H1 (cell line): ENCODE measurements around the gene NEK2. TPM values are rescaled to one million over a fixed set of nuclear protein-coding genes. Genes with fewer than 3 reads are reported as not detected.

Experiments used
- CTCF ChIA-PET: fragments of 300-600 bp; sonication (Branson Sonifier 250); formaldehyde crosslinking; loops from one replicate; lab custom pipeline; 2021; ENCODE audit not compliant: partially characterized antibody; lab: Charles Lee
- POLR2A ChIA-PET: fragments of 300-600 bp; sonication (Branson Sonifier 250); formaldehyde crosslinking; loops from one replicate; lab custom pipeline; 2021; ENCODE audit warnings: inconsistent platforms; ENCODE audit not compliant: partially characterized antibody; lab: Charles Lee
- DNase-seq, 2 experiments: peaks; one replicate each; pipeline versions ENCODE4 v3.0.0 to v3.0.0-alpha.2; 2010 to 2022; ENCODE audit warnings: low spot score in 2 of 2, low read depth in 1 of 2, mixed read lengths in 1 of 2
- FAIRE-seq: peaks from 2 replicates; lab custom pipeline; 2011; peaks lifted over from hg19 to GRCh38; lab: Jason Lieb, UNC
- H2AFZ ChIP-seq: 2 replicates; pipeline ENCODE4 v1.8.1; 2012; ENCODE audit warnings: low read length, inconsistent platforms
- H2AK5ac ChIP-seq: 2 replicates; pipeline ENCODE4 v1.6.1; 2013; ENCODE audit warnings: low read depth, low read length
- H2BK120ac ChIP-seq: replicated peaks from 2 replicates; pipeline ENCODE3; 2013; ENCODE audit warnings: low read depth, low read length, inconsistent platforms
- H2BK12ac ChIP-seq: 2 replicates; pipeline ENCODE4 v1.6.1; 2013; ENCODE audit warnings: low read depth, low read length
- H2BK15ac ChIP-seq: 2 replicates; pipeline ENCODE4 v1.6.1; 2013; ENCODE audit warnings: low read length
- H2BK20ac ChIP-seq: 2 replicates; pipeline ENCODE4 v1.6.1; 2013; ENCODE audit warnings: low read length
- H2BK5ac ChIP-seq: 2 replicates; pipeline ENCODE4 v1.6.1; 2013; ENCODE audit warnings: low read depth, low read length
- H3K14ac ChIP-seq: 2 replicates; pipeline ENCODE4 v1.6.1; 2013; ENCODE audit warnings: inconsistent platforms; ENCODE audit not compliant: insufficient read length
- H3K18ac ChIP-seq: 2 replicates; pipeline ENCODE4 v1.6.1; 2013; ENCODE audit warnings: low read length; ENCODE audit errors: extremely low read depth
- H3K23ac ChIP-seq: 2 replicates; pipeline ENCODE4 v1.6.1; 2013; ENCODE audit warnings: inconsistent platforms; ENCODE audit not compliant: insufficient read length
- H3K23me2 ChIP-seq: 2 replicates; pipeline ENCODE4 v1.6.1; 2013; ENCODE audit warnings: low read depth, low read length
- H3K27ac ChIP-seq: 2 replicates; pipeline ENCODE4 v1.6.1; 2011; ENCODE audit warnings: low read depth, low read length, inconsistent platforms
- H3K27me3 ChIP-seq, 4 experiments: replicated peaks in 1 of 4; 1 replicate in 1 of 4; 2 replicates in 3 of 4; pipeline versions ENCODE4 v1.6.1 to v1.8.1; 2011 to 2013; ENCODE audit warnings: low read length in 3 of 4, mild to moderate bottlenecking in 3 of 4, inconsistent platforms in 2 of 4, mixed read lengths in 2 of 4, moderate library complexity in 1 of 4; ENCODE audit not compliant: control insufficient read depth in 3 of 4, insufficient read depth in 3 of 4; ENCODE audit errors: extremely low read depth in 1 of 4
- H3K36me3 ChIP-seq, 4 experiments: 2 replicates each; pipeline versions ENCODE4 v1.6.1 to v1.8.1; 2011 to 2013; ENCODE audit warnings: mild to moderate bottlenecking in 4 of 4, low read length in 3 of 4, moderate library complexity in 2 of 4, control low read depth in 1 of 4, inconsistent platforms in 1 of 4; ENCODE audit not compliant: insufficient read depth in 4 of 4, control insufficient read depth in 2 of 4
- H3K4ac ChIP-seq: replicated peaks from 2 replicates; pipeline ENCODE3; 2013; ENCODE audit warnings: low read length, low read depth, mixed read lengths, inconsistent platforms; ENCODE audit not compliant: insufficient read length
- H3K4me1 ChIP-seq, 4 experiments: replicated peaks in 1 of 4; 1 replicate in 1 of 4; 2 replicates in 3 of 4; pipeline versions ENCODE4 v1.6.1 to v1.8.1; 2011 to 2013; ENCODE audit warnings: low read length in 3 of 4, inconsistent platforms in 2 of 4, mixed read lengths in 1 of 4; ENCODE audit not compliant: insufficient read depth in 4 of 4, control insufficient read depth in 3 of 4
- H3K4me2 ChIP-seq, 2 experiments: 2 replicates each; pipeline versions ENCODE4 v1.6.1 to v1.8.1; 2011 to 2013; ENCODE audit warnings: low read depth in 2 of 2, low read length in 2 of 2, control low read depth in 1 of 2, inconsistent platforms in 1 of 2, mild to moderate bottlenecking in 1 of 2; ENCODE audit not compliant: insufficient read depth in 1 of 2
- H3K4me3 ChIP-seq, 4 experiments: fragments of 200-600, 300-600 bp in 1 of 4; sonication (generic), shearing (Covaris generic), sonication (Bioruptor Twin) in 1 of 4; 2 replicates each; pipeline versions ENCODE4 v1.5.1 to v1.8.1; 2011 to 2016; ENCODE audit warnings: low read length in 4 of 4, low read depth in 3 of 4, control low read depth in 2 of 4, inconsistent platforms in 2 of 4, mild to moderate bottlenecking in 2 of 4, mixed read lengths in 1 of 4, moderate library complexity in 1 of 4; ENCODE audit not compliant: insufficient read depth in 2 of 4; ENCODE audit errors: extremely low read depth in 1 of 4
- H3K56ac ChIP-seq: replicated peaks from 2 replicates; pipeline ENCODE3; 2013; ENCODE audit warnings: low read depth, mild to moderate bottlenecking, mixed read lengths, low read length, inconsistent platforms; ENCODE audit not compliant: insufficient read length
- H3K79me1 ChIP-seq: 2 replicates; pipeline ENCODE4 v1.6.1; 2013; ENCODE audit warnings: low read depth, low read length, control low read depth
- H3K79me2 ChIP-seq, 2 experiments: 2 replicates each; pipeline versions ENCODE4 v1.6.1 to v1.8.1; 2012 to 2013; ENCODE audit warnings: low read length in 2 of 2, mild to moderate bottlenecking in 2 of 2, inconsistent platforms in 1 of 2; ENCODE audit not compliant: insufficient read depth in 2 of 2, control insufficient read depth in 1 of 2
- H3K9ac ChIP-seq, 4 experiments: replicated peaks in 1 of 4; 1 replicate in 1 of 4; 2 replicates in 3 of 4; pipeline versions ENCODE4 v1.6.1 to v1.8.1; 2011 to 2013; ENCODE audit warnings: low read depth in 3 of 4, low read length in 3 of 4, control low read depth in 2 of 4, mild to moderate bottlenecking in 2 of 4, moderate library complexity in 2 of 4, inconsistent platforms in 1 of 4; ENCODE audit errors: extremely low read depth in 1 of 4
- H3K9me3 ChIP-seq, 2 experiments: 2 replicates each; pipeline versions ENCODE4 v1.6.1 to v1.8.1; 2012 to 2013; ENCODE audit warnings: mild to moderate bottlenecking in 2 of 2, moderate library complexity in 2 of 2, control low read depth in 1 of 2, inconsistent platforms in 1 of 2, low read depth in 1 of 2, low read length in 1 of 2, mixed read lengths in 1 of 2; ENCODE audit not compliant: insufficient read depth in 2 of 2
- H4K20me1 ChIP-seq, 2 experiments: replicated peaks in 1 of 2; 2 replicates each; pipeline versions ENCODE3 to v1.8.1; 2011 to 2013; ENCODE audit warnings: inconsistent platforms in 2 of 2, low read length in 2 of 2, mild to moderate bottlenecking in 1 of 2; ENCODE audit not compliant: insufficient read depth in 2 of 2, control insufficient read depth in 1 of 2
- H4K5ac ChIP-seq: 2 replicates; pipeline ENCODE4 v1.6.1; 2013; ENCODE audit warnings: low read length, low read depth, mixed read lengths, inconsistent platforms; ENCODE audit not compliant: insufficient read length
- H4K8ac ChIP-seq: 2 replicates; pipeline ENCODE4 v1.8.0; 2013; ENCODE audit warnings: mild to moderate bottlenecking, moderate library complexity, low read length, inconsistent platforms; ENCODE audit not compliant: insufficient read depth; ENCODE audit errors: extremely low read depth
- H4K91ac ChIP-seq: replicated peaks from 2 replicates; pipeline ENCODE3; 2013; ENCODE audit warnings: low read length, mixed read lengths, inconsistent platforms; ENCODE audit not compliant: insufficient read length
- BACH1 ChIP-seq: IDR thresholded peaks from 2 replicates; pipeline ENCODE4 v1.6.1; 2012; ENCODE audit warnings: low read length, improper control_type of control experiment
- EP300 ChIP-seq, 2 experiments: IDR thresholded peaks; 1 replicate in 1 of 2; 2 replicates in 1 of 2; pipeline ENCODE4 v1.6.1; 2011 to 2012; ENCODE audit warnings: low read depth in 2 of 2, low read length in 2 of 2, mild to moderate bottlenecking in 2 of 2, borderline replicate concordance in 1 of 2, inconsistent platforms in 1 of 2, moderate library complexity in 1 of 2
- HDAC6 ChIP-seq: IDR thresholded peaks from one replicate; pipeline ENCODE4 v1.7.1; 2012; ENCODE audit warnings: low read depth, mild to moderate bottlenecking, inconsistent platforms, low read length, moderate library complexity
- KDM4A ChIP-seq: IDR thresholded peaks from one replicate; pipeline ENCODE4 v1.7.1; 2012; ENCODE audit warnings: low read depth, mild to moderate bottlenecking, moderate library complexity, low read length, inconsistent platforms; ENCODE audit not compliant: severe bottlenecking
- MAFK ChIP-seq: IDR thresholded peaks from 2 replicates; pipeline ENCODE4 v1.6.1; 2012; ENCODE audit warnings: low read depth, mild to moderate bottlenecking, improper control_type of control experiment, low read length
- NRF1 ChIP-seq: IDR thresholded peaks from 2 replicates; pipeline ENCODE4 v1.6.1; 2011; ENCODE audit warnings: mild to moderate bottlenecking, low read depth, low read length, improper control_type of control experiment
- POU5F1 ChIP-seq: IDR thresholded peaks from 2 replicates; pipeline ENCODE4 v1.6.1; 2011; ENCODE audit warnings: low read depth, mild to moderate bottlenecking, low read length, moderate library complexity
- SRF ChIP-seq: IDR thresholded peaks from 2 replicates; pipeline ENCODE4 v1.6.1; 2011; ENCODE audit warnings: mild to moderate bottlenecking, low read depth, low read length, moderate library complexity
- YY1 ChIP-seq: IDR thresholded peaks from 2 replicates; pipeline ENCODE4 v1.6.1; 2011; ENCODE audit warnings: low read depth, mild to moderate bottlenecking, low read length
- WGBS, 2 experiments: shearing (Covaris generic) in 1 of 2; methylation state at CpG; one replicate each; pipeline versions ENCODE4 v1.1.6 to v1.1.7; 2013 to 2015; ENCODE audit warnings: low lambda C conversion rate in 2 of 2, mixed read lengths in 2 of 2, inconsistent platforms in 1 of 2, low coverage in 1 of 2, missing lambda C conversion rate in 1 of 2; ENCODE audit not compliant: insufficient replicate concordance in 2 of 2, insufficient coverage in 1 of 2, insufficient read length in 1 of 2; ENCODE audit errors: extremely low coverage in 1 of 2, missing lambda C conversion rate in 1 of 2; 5-methylcytosine and 5-hydroxymethylcytosine counted together
- polyA plus RNA-seq, 7 experiments: library from polyadenylated mRNA; depleted of rRNA in 3 of 7; stranded (reverse) in 5 of 7; unstranded in 2 of 7; fragments of >200 nt in 5 of 7; fragments of 200-250 nt in 2 of 7; gene quantifications; 1 replicate in 5 of 7; 2 replicates in 1 of 7; 4 replicates in 1 of 7; pipeline versions ENCODE4 v1.2.1 to v1.2.3, GENCODE V29; 2011 to 2013; ENCODE audit warnings: missing spikeins in 2 of 7, mixed read lengths in 2 of 7
- total RNA-seq: library from RNA; stranded (reverse); fragmentation: NEBNext Ultra II Directional; extraction: Animal tissue kit (Norgen Biotek cat#: 25700); gene quantifications from 2 replicates; pipeline ENCODE4 v1.2.1, GENCODE V29; 2021
- TF ChIP-seq, protein P1 (sequence below): IDR thresholded peaks from 2 replicates; pipeline ENCODE4 v1.6.1; 2011; ENCODE audit warnings: low read depth, mild to moderate bottlenecking, low read length; ENCODE audit not compliant: insufficient read depth
- TF ChIP-seq, protein P2 (sequence below): IDR thresholded peaks from 2 replicates; pipeline ENCODE4 v1.6.1; 2012; ENCODE audit warnings: low read length, inconsistent platforms
- TF ChIP-seq, protein P3 (sequence below): IDR thresholded peaks from 2 replicates; pipeline ENCODE4 v1.6.1; 2012; ENCODE audit warnings: inconsistent platforms

Gene NEK2
- total and polyA plus RNA-seq, 2 of the 8 experiments (the other 6 are each of a cell fraction or from before 2014, with no cell fraction given), result 8.4 to 22.9 TPM

- Histone ChIP-seq H4K5ac (no peak overlapping the region), H2BK15ac (no peak overlapping the region), H3K4me3 (no peak overlapping the region), H3K9me3 (no peaks in the 10 kb centered on the region), H3K9ac (no peak overlapping the region), H4K91ac (no peak overlapping the region), H3K79me1 (no peaks in the 10 kb centered on the region), H3K23ac (no peak overlapping the region), H3K4me2 (no peak overlapping the region), H2AFZ (no peak overlapping the region), H2BK12ac (no peak overlapping the region), H3K4me1 (peaks cover 0 to 6% (median 1%) of the 10 kb centered on the region in 4 experiments; a peak in 1 of 7 replicates), H3K56ac (no peak overlapping the region), H3K27ac (no peak overlapping the region), H3K36me3 (no peaks in the 10 kb centered on the region), H3K18ac (no peak overlapping the region), H3K27me3 (no peaks in the 10 kb centered on the region), H3K79me2 (no peaks in the 10 kb centered on the region), H4K8ac (no peak overlapping the region), H2BK5ac (no peak overlapping the region), H2BK120ac (no peak overlapping the region), H3K23me2 (no peaks in the 10 kb centered on the region), H2AK5ac (no peak overlapping the region), H2BK20ac (no peak overlapping the region), H4K20me1 (no peaks in the 10 kb centered on the region), H3K14ac (no peak overlapping the region), H3K4ac (no peak overlapping the region)
- 95% methylated on average over 4 of the region's 4 CpGs; no CpG with 5 or more reads in 1 of the 2 experiments for WGBS, 2 experiments
- FAIRE-seq (no peak), DNase-seq (no peak)
- CTCF ChIA-PET, result interaction anchor here (0.6 to 1.5 kb wide), 11 partner anchors 13 to 1210 kb away, joined by 3 to 6 read pairs (median 3); partner anchors contain the start of gene SLC30A1
- POLR2A ChIA-PET, result interaction anchor here (2.3 kb wide), 1 partner anchor 9 kb away, joined by 7 read pairs; no protein-coding TSS in a partner anchor
- TF ChIP-seq EP300 (IDR thresholded peaks at IDR 0.05; ENCODE audit: borderline replicate concordance in 1 of 2, low read depth in 2 of 2, low read length in 2 of 2), result no peak
- no peak for TF ChIP-seq HDAC6
- no peak for TF ChIP-seq POU5F1
- TF ChIP-seq KDM4A, result no peak
- TF ChIP-seq, protein P1, sequence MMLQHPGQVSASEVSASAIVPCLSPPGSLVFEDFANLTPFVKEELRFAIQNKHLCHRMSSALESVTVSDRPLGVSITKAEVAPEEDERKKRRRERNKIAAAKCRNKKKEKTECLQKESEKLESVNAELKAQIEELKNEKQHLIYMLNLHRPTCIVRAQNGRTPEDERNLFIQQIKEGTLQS, result no peak
- no peak for TF ChIP-seq MAFK
- no peak for TF ChIP-seq BACH1
- TF ChIP-seq YY1, result no peak
- TF ChIP-seq SRF, result no peak
- TF ChIP-seq, protein P2, sequence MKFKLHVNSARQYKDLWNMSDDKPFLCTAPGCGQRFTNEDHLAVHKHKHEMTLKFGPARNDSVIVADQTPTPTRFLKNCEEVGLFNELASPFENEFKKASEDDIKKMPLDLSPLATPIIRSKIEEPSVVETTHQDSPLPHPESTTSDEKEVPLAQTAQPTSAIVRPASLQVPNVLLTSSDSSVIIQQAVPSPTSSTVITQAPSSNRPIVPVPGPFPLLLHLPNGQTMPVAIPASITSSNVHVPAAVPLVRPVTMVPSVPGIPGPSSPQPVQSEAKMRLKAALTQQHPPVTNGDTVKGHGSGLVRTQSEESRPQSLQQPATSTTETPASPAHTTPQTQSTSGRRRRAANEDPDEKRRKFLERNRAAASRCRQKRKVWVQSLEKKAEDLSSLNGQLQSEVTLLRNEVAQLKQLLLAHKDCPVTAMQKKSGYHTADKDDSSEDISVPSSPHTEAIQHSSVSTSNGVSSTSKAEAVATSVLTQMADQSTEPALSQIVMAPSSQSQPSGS, result no peak
- TF ChIP-seq, protein P3, sequence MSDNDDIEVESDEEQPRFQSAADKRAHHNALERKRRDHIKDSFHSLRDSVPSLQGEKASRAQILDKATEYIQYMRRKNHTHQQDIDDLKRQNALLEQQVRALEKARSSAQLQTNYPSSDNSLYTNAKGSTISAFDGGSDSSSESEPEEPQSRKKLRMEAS, result no peak
- TF ChIP-seq NRF1, result no peak
These were observed 41.0 kb downstream of the NEK2 start for GRCh38 chr1:211634461-211634860.
